Activated T-helper 2 cell treated with anti-CD3 and anti-CD28 coated beads, Interferon-gamma antibody, Interleukin-2, Interleukin-4, amounts not matched to agents 10 μg/mL and 5 μg/mL and 100 μg/mL, durations not matched to agents 14 hours and 24 hours and 36 hours (primary cell): ENCODE measurements around the gene LENG9. TPM values are rescaled to one million over a fixed set of nuclear protein-coding genes. Genes with fewer than 3 reads are reported as not detected.
"Not testable (repeated sequence)": the region's sequence is repeated elsewhere in the genome, so short reads cannot be mapped to it uniquely, and the experiment has no call there.

Experiments
- DNase-seq: peaks from one replicate; pipeline ENCODE4 v3.0.0; 2021; ENCODE audit warnings: low spot score
- H3K27ac Mint-ChIP-seq: one replicate; pipeline ENCODE4 v1.8.0; 2021; ENCODE audit warnings: mixed read lengths
- H3K27me3 Mint-ChIP-seq: one replicate; pipeline ENCODE4 v1.8.0; 2021; ENCODE audit warnings: low read depth, mixed read lengths
- H3K36me3 Mint-ChIP-seq: one replicate; pipeline ENCODE4 v1.8.0; 2021; ENCODE audit warnings: low read depth, mixed read lengths
- H3K4me1 Mint-ChIP-seq: one replicate; pipeline ENCODE4 v1.8.0; 2021; ENCODE audit warnings: low read depth, mixed read lengths
- H3K4me3 Mint-ChIP-seq: one replicate; pipeline ENCODE4 v1.8.0; 2021; ENCODE audit warnings: low read depth, mild to moderate bottlenecking, moderate library complexity, mixed read lengths
- H3K9me3 Mint-ChIP-seq: one replicate; pipeline ENCODE4 v1.8.0; 2021; ENCODE audit warnings: mixed read lengths
- intact Hi-C: fragments of 100-400 bp; cut with micrococcal nuclease; formaldehyde crosslinking; loops from one replicate; pipeline ENCODE4 v1.15.1; 2023
- total RNA-seq: library from RNA; stranded (reverse); gene quantifications from 2 replicates; pipeline ENCODE4 v1.2.3, GENCODE V29; 2022

LENG9 gene
- total RNA-seq, 1 donor from 2014 or later: 8.1 TPM

DNA sequence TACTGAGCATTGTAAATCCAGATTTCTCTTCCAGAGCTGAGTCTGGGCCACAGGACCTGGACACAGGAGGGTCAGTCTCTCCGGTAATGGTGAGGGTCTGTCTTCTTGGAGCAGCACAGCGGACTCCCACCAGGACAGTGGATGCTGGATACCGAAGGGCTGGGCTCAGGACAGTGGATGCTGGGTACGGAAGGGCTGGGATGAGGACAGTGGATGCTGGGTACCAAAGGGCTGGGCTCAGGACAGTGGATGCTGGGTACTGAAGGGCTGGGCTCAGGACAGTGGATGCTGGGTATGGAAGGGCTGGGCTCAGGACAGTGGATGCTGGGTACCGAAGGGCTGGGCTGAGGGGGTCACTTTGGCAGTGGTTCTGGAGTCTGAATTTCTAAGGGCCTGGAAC, 29.5 kb upstream of the LENG9 start:
- intact Hi-C loops, H3K36me3 Mint-ChIP-seq, H3K27ac Mint-ChIP-seq, DNase-seq, H3K4me1 Mint-ChIP-seq, H3K4me3 Mint-ChIP-seq, H3K9me3 Mint-ChIP-seq: not testable (repeated sequence)
- peaks cover 43% of the 10 kb centered on the region for H3K27me3 Mint-ChIP-seq

DNA sequence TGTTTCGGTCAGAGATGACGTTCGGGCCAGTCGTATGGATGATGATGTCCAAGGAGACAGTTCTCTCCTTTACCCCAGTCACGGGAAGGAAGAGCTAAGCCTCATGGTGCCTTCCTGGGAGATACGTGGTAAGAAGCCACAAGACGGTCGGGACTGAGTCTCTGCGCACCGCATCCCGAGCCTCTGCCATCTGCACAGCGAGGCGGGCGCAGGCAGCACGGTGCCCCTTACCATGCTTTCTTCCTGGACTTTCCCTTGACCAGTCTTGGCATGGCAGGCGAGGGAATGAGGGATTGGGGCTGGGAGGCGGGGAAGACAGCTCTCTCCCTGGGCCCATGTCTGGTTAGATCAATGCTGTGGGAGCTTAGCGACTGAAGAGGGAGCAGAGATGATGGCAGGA, 29.0 kb upstream of the LENG9 start:
- Mint-ChIP-seq H3K9me3 (no peaks in the 10 kb centered on the region), H3K36me3 (no peaks in the 10 kb centered on the region), H3K4me3 (no peak overlapping the region), H3K27me3 (peaks cover 38% of the 10 kb centered on the region), H3K27ac (no peak overlapping the region), H3K4me1 (peaks cover 5% of the 10 kb centered on the region)
- DNase-seq: no peak
- intact Hi-C loops: no loop called here

DNA sequence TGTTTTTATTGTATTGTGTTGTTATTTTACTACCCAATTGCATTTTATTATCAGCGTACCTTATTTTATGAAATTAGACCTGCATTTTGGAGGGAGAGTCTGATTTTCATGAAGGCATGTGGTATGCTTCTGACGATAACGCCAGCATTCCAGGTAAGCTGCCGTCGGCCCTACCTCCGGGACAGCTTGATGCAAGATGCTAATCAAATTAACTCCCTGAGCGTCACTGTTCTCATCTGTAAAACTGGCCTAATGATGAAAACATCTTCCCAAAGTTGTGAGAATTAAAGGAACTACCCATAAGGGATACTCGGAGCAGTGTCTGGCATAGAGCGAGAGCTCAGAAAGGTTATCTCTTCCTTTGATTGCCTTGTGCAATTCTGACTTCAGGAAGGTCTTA, 26.2 kb upstream of the LENG9 start:
- peaks cover 6% of the 10 kb centered on the region for H3K4me1 Mint-ChIP-seq
- H3K4me3 Mint-ChIP-seq: no peak overlapping the region
- intact Hi-C loops: loop anchor here (10.0 kb wide), 1 partner anchor 65 kb away; no protein-coding TSS in a partner anchor
- no peak for DNase-seq
- no peaks in the 10 kb centered on the region for H3K9me3 Mint-ChIP-seq
- H3K27ac Mint-ChIP-seq: no peak overlapping the region
- no peaks in the 10 kb centered on the region for H3K36me3 Mint-ChIP-seq
- peaks cover 29% of the 10 kb centered on the region for H3K27me3 Mint-ChIP-seq

DNA sequence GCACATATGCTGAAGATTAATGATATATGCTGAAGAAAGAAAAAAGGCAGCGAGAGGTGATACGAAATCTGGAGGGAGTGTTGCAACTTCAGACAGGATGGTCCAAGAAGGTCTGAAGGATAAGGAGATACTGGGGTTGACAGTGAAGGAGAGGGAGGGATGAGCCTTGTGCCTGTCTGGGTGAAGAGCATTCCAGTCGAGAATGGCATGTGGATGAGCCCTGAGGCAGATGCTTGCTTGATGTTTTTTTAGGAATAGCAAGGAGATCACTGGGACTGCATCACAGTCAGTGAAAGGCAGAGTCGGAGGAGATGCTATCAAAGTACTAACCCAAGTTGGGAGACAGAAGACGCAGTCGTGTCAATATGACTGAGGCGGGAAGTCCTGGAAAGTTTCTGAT, 25.8 kb upstream of the LENG9 start:
- Mint-ChIP-seq H3K4me1 (peaks cover 8% of the 10 kb centered on the region), H3K9me3 (no peaks in the 10 kb centered on the region), H3K4me3 (no peak overlapping the region), H3K27me3 (peaks cover 29% of the 10 kb centered on the region), H3K36me3 (no peaks in the 10 kb centered on the region), H3K27ac (no peak overlapping the region)
- DNase-seq: no peak
- intact Hi-C loops: loop anchor here (10.0 kb wide), 1 partner anchor 65 kb away; no protein-coding TSS in a partner anchor

DNA sequence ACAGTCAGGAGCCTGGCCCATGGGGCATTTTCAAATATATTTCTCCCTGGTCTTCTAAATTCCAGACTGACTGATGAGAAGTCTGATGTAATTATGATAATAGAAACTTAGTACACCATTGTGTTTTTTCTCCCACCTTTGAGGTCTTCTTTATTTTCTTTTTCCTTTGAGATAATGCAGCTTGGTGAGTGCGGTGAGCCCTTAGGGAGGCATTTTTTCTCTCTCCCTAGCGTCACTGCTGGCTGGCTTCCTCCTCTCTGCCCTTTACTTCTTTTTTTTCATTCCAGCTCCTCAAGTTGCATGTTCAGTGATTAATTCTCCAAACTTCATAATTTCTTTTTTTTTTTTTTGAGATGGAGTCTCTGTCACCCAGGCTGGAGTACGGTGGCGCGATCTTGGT, 22.3 kb upstream of the LENG9 start:
- Mint-ChIP-seq H3K4me3 (no peak overlapping the region), H3K9me3 (no peaks in the 10 kb centered on the region), H3K27me3 (peaks cover 28% of the 10 kb centered on the region), H3K4me1 (peaks cover 21% of the 10 kb centered on the region), H3K36me3 (no peaks in the 10 kb centered on the region), H3K27ac (no peak overlapping the region)
- intact Hi-C loops: loop anchor here (10.0 kb wide), 1 partner anchor 69 kb away; no protein-coding TSS in a partner anchor
- no peak for DNase-seq

DNA sequence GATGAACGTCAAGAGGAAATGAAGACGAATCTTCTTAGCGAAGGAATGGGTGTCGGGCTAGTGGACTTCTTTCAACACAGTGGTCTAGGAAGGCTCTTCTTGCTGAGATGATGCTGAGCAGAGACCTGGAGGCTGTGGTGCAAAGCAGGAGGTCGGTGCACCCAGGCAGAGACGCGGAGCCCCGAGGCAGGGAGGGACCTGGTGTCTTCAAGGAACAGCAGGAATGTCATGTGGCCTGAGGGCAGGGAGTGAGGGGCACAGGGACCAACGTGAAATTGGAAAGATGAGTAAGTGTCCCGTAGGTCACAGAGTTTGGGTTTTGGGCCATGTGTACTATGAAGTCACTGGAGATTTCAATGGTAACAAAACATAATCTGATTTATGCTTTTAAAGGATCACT, 20.9 kb upstream of the LENG9 start:
- intact Hi-C loops: loop anchor here (5.0 to 10.0 kb wide), 2 partner anchors 38 to 70 kb away; no protein-coding TSS in a partner anchor
- no peaks in the 10 kb centered on the region for H3K9me3 Mint-ChIP-seq
- no peak for DNase-seq
- no peak overlapping the region for H3K27ac Mint-ChIP-seq
- no peaks in the 10 kb centered on the region for H3K36me3 Mint-ChIP-seq
- H3K4me3 Mint-ChIP-seq: no peak overlapping the region
- H3K4me1 Mint-ChIP-seq: peaks cover 25% of the 10 kb centered on the region
- peaks cover 25% of the 10 kb centered on the region for H3K27me3 Mint-ChIP-seq

DNA sequence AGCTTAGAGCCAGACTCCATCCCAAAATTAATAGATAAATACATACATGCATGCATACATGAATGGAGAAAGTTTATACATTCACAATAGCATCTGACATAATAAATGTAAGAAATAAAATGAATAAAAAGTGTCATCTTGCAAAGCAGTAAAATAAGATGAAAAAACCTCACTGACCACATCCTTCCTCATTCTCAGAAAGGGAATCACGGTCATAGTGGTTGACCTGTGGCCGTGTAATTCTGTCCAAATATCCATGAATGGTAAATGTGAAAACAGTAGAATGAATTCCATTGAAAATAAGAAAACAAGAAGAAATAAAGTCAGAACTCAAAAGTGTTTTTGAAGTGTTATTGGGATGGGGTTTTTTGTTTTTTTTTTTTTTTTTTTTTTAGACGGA, 19.3 kb upstream of the LENG9 start:
- intact Hi-C loops: loop anchor here (5.0 to 10.0 kb wide), 2 partner anchors 39 to 72 kb away; no protein-coding TSS in a partner anchor
- Mint-ChIP-seq H3K27ac (no peak overlapping the region), H3K36me3 (no peaks in the 10 kb centered on the region), H3K4me3 (no peak overlapping the region), H3K9me3 (no peaks in the 10 kb centered on the region), H3K27me3 (peaks cover 23% of the 10 kb centered on the region), H3K4me1 (peaks cover 26% of the 10 kb centered on the region)
- DNase-seq: no peak

DNA sequence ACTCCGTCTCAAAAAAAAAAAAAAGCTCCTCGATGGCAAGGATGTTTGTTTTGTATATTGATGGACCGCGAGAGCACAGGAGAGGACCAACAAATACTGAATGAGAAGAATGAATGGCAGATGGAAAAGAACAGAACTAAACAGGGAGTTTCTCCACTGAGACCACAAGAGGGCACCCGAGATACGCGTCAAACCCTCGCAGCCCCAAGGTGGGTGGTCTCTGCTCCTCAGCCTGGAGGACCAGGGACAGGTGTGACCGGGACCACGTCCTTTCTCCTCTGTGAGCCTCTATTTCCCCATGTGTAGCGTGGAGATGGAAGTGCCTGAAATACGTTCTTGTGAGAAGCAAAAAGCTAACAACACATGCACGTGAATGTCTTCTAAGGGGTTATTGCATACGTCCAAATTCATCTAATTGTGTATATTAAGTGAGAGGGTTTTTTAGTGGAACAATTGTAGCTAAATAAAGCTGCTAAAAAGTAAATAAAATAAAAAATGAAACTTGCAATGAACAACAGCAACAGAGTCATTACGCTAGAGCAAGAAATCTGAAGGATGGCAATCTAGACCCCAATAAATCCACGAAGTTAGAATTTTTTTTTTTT, 17.9 kb upstream of the LENG9 start:
- no peak for DNase-seq
- peaks cover 26% of the 10 kb centered on the region for H3K4me1 Mint-ChIP-seq
- no peak overlapping the region for H3K27ac Mint-ChIP-seq
- no peak overlapping the region for H3K4me3 Mint-ChIP-seq
- H3K9me3 Mint-ChIP-seq: no peaks in the 10 kb centered on the region
- H3K27me3 Mint-ChIP-seq: peaks cover 32% of the 10 kb centered on the region
- intact Hi-C loops: loop anchor here (5.0 to 10.0 kb wide), 2 partner anchors 41 to 73 kb away; no protein-coding TSS in a partner anchor
- H3K36me3 Mint-ChIP-seq: no peaks in the 10 kb centered on the region

DNA sequence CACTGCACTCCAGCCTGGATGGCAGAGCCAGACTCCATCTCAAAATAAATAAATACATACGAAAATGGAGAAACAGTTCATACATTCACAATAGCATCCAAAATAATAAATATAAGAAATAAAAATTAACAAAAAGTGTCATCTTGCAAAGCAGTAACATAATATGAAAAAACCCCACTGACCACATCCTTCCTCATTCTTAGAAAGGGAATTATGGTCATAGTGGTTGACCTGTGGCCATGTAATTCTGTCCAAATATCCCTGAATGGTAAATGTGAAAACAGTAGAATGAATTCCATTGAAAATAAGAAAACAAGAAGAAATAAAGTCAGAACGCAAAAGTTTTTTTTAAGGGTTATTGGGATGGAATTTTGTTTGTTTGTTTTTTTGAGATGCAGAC, 16.5 kb upstream of the LENG9 start:
- Mint-ChIP-seq H3K4me1 (peaks cover 20% of the 10 kb centered on the region), H3K36me3 (no peaks in the 10 kb centered on the region), H3K9me3 (no peaks in the 10 kb centered on the region), H3K4me3 (no peak overlapping the region), H3K27me3 (peaks cover 27% of the 10 kb centered on the region), H3K27ac (no peak overlapping the region)
- intact Hi-C loops: loop anchor here (5.0 to 10.0 kb wide), 2 partner anchors 42 to 75 kb away; no protein-coding TSS in a partner anchor
- DNase-seq: no peak

DNA sequence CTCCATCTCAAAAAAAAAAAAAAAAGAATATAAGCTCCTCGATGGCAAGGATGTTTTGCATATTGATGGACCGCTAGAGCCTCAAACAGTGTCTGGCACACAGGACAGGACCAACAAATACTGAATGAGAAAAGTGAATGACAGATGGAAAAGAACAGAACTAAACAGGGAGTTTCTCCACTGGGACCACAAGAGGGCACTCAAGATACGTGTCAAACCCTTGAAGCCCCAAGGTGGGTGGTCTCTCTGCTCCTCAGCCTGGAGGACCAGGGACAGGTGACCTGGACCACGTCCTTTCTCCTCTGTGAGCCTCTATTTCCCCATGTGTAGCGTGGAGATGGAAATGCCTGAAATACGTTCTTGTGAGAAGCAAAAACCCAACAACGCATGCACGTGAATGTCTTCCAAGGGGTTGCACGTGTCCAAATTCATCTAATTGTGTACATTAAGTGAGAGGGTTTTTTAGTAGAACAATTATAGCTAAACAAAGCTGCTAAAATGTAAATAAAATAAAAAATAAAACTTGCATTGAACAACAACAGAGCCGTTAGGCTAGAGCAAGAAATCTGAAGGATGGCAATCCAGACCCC, 15.2 kb upstream of the LENG9 start:
- no peak for DNase-seq
- intact Hi-C loops: loop anchor here (1.0 kb wide), 1 partner anchor 198 kb away; no protein-coding TSS in a partner anchor
- Mint-ChIP-seq H3K27ac (no peak overlapping the region), H3K4me1 (peaks cover 14% of the 10 kb centered on the region), H3K36me3 (no peaks in the 10 kb centered on the region), H3K27me3 (peaks cover 22% of the 10 kb centered on the region), H3K9me3 (no peaks in the 10 kb centered on the region), H3K4me3 (no peak overlapping the region)

DNA sequence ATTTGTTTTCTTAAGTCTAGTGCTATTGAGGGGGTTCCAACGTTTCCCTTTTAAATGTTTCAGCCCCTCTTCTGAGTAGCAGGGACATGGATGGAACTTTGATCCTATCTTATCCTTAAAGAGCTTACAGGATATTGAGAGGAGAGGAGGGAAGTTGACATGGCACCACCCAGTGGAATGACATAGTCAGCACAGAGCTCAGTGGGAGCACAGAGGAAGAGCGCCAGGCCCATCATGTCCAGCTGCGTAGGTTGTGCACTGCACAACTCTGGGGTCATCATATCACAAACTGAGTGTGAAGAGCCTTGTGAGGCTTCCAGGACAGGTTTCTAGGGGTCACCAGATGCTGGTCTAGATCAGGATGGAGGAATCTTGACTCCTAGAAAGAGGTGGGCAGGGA, 14.1 kb upstream of the LENG9 start:
- no peak for DNase-seq
- H3K36me3 Mint-ChIP-seq: no peaks in the 10 kb centered on the region
- no peak overlapping the region for H3K27ac Mint-ChIP-seq
- no peak overlapping the region for H3K4me3 Mint-ChIP-seq
- intact Hi-C loops: loop anchor here (1.0 kb wide), 1 partner anchor 199 kb away; no protein-coding TSS in a partner anchor
- no peaks in the 10 kb centered on the region for H3K9me3 Mint-ChIP-seq
- peaks cover 25% of the 10 kb centered on the region for H3K27me3 Mint-ChIP-seq
- peaks cover 16% of the 10 kb centered on the region for H3K4me1 Mint-ChIP-seq

DNA sequence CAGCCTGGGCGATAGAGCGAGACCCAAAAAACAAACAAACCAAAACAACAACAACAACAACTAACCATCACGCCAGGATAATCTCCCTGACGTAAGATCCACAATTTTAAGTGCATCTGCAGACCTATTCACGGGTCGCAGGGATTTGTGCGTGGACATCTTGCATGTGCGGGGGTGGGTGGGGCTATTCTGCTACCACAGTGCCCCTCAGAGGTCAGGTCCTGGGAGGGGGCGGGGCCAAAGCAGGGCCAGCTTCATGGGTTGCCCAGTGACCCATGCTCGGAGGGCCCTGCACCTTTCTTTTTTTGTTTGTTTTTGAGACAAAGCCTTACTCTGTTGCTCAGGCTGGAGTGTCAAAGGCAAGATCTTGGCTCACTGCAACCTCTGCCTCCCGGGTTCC, 12.1 kb upstream of the LENG9 start:
- intact Hi-C loops: no loop called here
- H3K27ac Mint-ChIP-seq: no peak overlapping the region
- no peak overlapping the region for H3K4me3 Mint-ChIP-seq
- H3K9me3 Mint-ChIP-seq: no peaks in the 10 kb centered on the region
- no peak for DNase-seq
- no peaks in the 10 kb centered on the region for H3K36me3 Mint-ChIP-seq
- H3K27me3 Mint-ChIP-seq: peaks cover 28% of the 10 kb centered on the region
- peaks cover 10% of the 10 kb centered on the region for H3K4me1 Mint-ChIP-seq

DNA sequence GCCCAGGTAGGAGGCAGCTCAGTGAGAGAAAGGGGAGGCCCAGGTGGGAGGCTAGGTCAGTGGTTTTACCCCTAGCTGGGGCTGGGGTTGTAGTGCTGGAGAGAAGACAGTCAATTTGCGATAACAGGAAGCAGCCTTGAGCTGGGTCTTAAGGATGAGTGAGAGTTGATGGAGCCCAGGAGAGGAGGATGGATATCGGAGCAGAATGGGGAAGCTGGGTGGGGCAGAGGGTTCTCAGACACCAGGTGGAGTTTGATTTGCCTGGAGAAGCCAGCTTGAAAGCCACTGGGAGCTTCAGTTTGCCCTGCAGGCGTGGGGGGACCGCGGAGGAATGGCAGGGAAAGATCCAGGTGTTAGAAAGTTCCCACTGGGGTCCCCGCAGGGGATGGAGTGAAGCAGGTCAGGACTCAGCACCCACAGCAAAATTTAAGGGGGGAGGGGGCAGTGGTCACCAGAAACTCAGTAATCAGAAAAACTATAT, 10.4 kb upstream of the LENG9 start:
- peaks cover 41% of the 10 kb centered on the region for H3K27me3 Mint-ChIP-seq

More for the DNA sequence above, 10.4 kb upstream of the LENG9 start:
- Mint-ChIP-seq H3K4me3 (no peak overlapping the region), H3K9me3 (no peaks in the 10 kb centered on the region), H3K27ac (no peak overlapping the region), H3K36me3 (no peaks in the 10 kb centered on the region), H3K4me1 (peaks cover 7% of the 10 kb centered on the region)
- intact Hi-C loops: no loop called here
- DNase-seq: no peak
